Spinal cord (tissue), 10 donors: ENCODE data around the gene GANC. TPM values are rescaled to one million over a fixed set of nuclear protein-coding genes. Genes with fewer than 3 reads are reported as not detected.

Experiments
- DNase-seq, 6 donors: peaks; one replicate each; pipeline versions ENCODE4 v3.0.0 to v3.0.0-alpha.2; 2013 to 2015; ENCODE audit warnings: low spot score in 6 of 6, low read depth in 4 of 6
- H3K27ac ChIP-seq: one replicate; pipeline ENCODE4 v1.5.1; 2013; ENCODE audit warnings: low read depth, low read length, control low read depth
- H3K27me3 ChIP-seq: one replicate; pipeline ENCODE4 v1.6.1; 2013; ENCODE audit warnings: low read length; ENCODE audit not compliant: control insufficient read depth, insufficient read depth
- H3K36me3 ChIP-seq: one replicate; pipeline ENCODE4 v1.6.1; 2013; ENCODE audit warnings: low read length; ENCODE audit not compliant: control insufficient read depth, insufficient read depth
- H3K4me1 ChIP-seq: one replicate; pipeline ENCODE4 v1.6.1; 2013; ENCODE audit warnings: low read length; ENCODE audit not compliant: control insufficient read depth, insufficient read depth
- H3K4me3 ChIP-seq: one replicate; pipeline ENCODE4 v1.5.1; 2013; ENCODE audit warnings: low read depth, low read length, control low read depth
- H3K9me3 ChIP-seq: one replicate; pipeline ENCODE4 v1.6.1; 2013; ENCODE audit warnings: low read length; ENCODE audit not compliant: control insufficient read depth, insufficient read depth
- WGBS: methylation state at CpG from one replicate; pipeline ENCODE4 v1.1.5; 2013; ENCODE audit warnings: missing lambda C conversion rate; ENCODE audit not compliant: insufficient coverage; 5-methylcytosine and 5-hydroxymethylcytosine counted together
- polyA plus RNA-seq, 2 donors: library from polyadenylated mRNA; unstranded; fragments of 120-200 nt; gene quantifications; one replicate each; pipeline ENCODE4 v1.2.1, GENCODE V29; 2013; ENCODE audit not compliant: insufficient read length in 2 of 2
- total RNA-seq, 2 donors: library from RNA; depleted of rRNA in 1 of 2; stranded (reverse); fragments of 120-200 nt in 1 of 2; fragments of >200 nt in 1 of 2; gene quantifications; one replicate each; pipeline versions ENCODE4 v1.2.3 to v1.2.4, GENCODE V29; 2013 to 2014
- donor health status: healthy.

GANC gene
- total and polyA plus RNA-seq, 4 donors = 19.7 to 24.8 (median 22.0) TPM

DNA sequence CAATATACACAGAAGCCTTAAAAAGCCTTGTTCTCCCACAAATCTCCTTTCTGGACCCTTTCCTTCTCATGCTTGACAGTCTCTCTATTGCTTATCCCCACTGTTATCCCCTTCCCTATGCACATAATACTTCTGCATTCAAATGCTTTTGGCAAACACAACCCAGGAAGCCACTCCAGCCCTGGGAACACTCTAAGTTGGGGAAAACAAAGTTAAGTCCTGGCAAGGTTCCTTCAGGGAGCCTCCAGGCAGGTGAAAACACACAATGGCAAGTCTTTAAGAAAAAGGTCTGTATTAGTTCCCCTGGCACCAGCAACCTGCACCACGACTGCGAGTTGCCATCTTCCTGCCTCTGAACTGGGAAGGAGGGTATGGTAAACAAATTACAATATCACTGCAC lies 19.7 kb upstream of the GANC start:
- no peak for DNase-seq
- Histone ChIP-seq H3K27me3 (no peaks in the 10 kb centered on the region), H3K4me1 (no peaks in the 10 kb centered on the region), H3K4me3 (no peak overlapping the region), H3K36me3 (peaks cover 18% of the 10 kb centered on the region), H3K27ac (no peak overlapping the region), H3K9me3 (no peaks in the 10 kb centered on the region)
- no CpG with 5 or more reads among the region's 2 CpGs for WGBS

DNA sequence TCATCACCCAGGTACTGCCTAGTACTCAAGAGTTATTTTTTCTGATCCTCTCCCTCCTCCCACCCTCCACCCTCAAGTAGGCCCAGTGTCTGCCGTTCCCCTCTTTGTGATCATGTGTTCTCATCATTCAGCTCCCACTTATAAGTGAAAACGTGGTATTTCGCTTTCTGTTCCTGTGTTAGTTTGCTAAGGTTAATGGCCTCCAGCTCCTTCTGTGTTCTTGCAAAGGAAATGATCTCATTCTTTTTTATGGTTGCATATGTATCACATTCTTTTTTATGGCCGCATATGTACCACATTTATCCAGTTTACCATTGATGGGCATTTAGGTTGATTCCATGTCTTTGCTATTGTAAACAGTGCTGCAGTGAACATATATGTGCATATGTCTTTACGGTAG lies 8.2 kb upstream of the GANC start:
- no peak overlapping the region for H3K27ac ChIP-seq
- H3K9me3 ChIP-seq = no peaks in the 10 kb centered on the region
- H3K27me3 ChIP-seq = no peaks in the 10 kb centered on the region
- no peaks in the 10 kb centered on the region for H3K4me1 ChIP-seq
- peaks cover 24% of the 10 kb centered on the region for H3K36me3 ChIP-seq
- no peak for DNase-seq
- no peak overlapping the region for H3K4me3 ChIP-seq
- WGBS = no CpG with 5 or more reads among the region's 5 CpGs

DNA sequence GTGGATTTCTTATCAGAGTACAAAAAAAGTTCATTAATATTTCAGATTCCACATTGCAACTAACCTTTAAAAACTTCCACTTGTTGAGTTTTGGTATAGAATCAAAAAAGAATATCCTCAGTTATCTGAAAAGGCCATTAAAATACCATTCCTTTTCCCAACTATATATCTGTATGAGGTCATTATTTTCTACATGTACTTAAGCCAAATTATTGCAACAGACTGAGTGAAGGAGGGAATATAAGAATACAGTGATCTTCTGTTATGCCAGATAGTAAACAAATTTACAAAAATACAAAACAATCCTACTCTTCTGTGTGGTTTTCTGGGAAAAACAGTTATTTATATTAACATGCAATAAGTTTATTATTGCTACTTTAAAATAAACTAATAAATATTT lies 5.7 kb upstream of the GANC start:
- no peaks in the 10 kb centered on the region for H3K27me3 ChIP-seq

DNA sequence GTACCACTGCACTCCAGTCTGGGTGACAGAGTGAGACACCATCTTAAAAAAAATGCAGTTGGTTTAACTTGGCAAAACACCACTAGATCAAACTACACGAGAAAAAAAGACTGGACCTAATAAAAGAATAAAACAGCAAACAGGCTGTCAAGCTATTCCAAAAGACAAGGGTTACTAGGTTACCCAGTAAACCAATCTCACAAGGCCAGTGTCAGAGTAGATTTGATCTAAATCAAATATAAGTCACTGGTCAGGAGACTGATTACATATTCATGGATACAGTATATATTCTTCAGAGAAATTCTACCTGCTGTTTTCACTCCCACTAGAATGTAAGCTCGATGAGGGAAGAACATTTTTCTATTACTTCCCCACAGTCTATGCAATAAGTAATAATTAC lies 2.5 kb upstream of the GANC start:
- H3K27ac ChIP-seq = no peak overlapping the region

More for the DNA sequence above, 5.7 kb upstream of the GANC start:
- Histone ChIP-seq H3K9me3 (no peaks in the 10 kb centered on the region), H3K36me3 (peaks cover 15% of the 10 kb centered on the region), H3K4me3 (no peak overlapping the region), H3K4me1 (no peaks in the 10 kb centered on the region), H3K27ac (no peak overlapping the region)
- no peak for DNase-seq

DNA sequence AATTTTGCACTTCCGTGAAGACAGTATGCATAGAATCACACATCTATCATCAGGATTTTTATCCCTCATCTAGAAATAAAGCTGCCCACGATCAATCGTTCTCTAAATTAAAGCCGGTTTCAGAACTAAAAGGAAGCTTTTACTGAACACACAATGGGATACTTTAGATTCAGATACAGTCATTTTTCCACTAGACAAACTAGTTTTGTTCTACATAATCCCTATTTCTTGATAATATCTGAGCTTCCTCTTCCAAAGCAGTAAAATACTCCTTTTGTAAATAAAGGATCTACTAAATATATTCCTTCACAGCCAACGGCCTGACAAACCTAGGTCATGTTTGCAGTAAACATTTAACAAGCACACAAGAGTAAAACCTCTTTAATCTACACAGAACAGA lies 2.0 kb upstream of the GANC start:
- Histone ChIP-seq H3K9me3 (no peaks in the 10 kb centered on the region), H3K4me1 (peaks cover 11% of the 10 kb centered on the region), H3K27ac (no peak overlapping the region), H3K4me3 (no peak overlapping the region), H3K36me3 (peaks cover 6% of the 10 kb centered on the region), H3K27me3 (no peaks in the 10 kb centered on the region)
- 61% methylated on average over 5 of the region's 5 CpGs for WGBS
- DNase-seq = no peak

More for the DNA sequence above, 2.5 kb upstream of the GANC start:
- Histone ChIP-seq H3K9me3 (no peaks in the 10 kb centered on the region), H3K4me3 (no peak overlapping the region), H3K36me3 (peaks cover 6% of the 10 kb centered on the region), H3K4me1 (peaks cover 11% of the 10 kb centered on the region), H3K27me3 (no peaks in the 10 kb centered on the region)
- WGBS = no CpG with 5 or more reads among the region's 2 CpGs
- DNase-seq = no peak

DNA sequence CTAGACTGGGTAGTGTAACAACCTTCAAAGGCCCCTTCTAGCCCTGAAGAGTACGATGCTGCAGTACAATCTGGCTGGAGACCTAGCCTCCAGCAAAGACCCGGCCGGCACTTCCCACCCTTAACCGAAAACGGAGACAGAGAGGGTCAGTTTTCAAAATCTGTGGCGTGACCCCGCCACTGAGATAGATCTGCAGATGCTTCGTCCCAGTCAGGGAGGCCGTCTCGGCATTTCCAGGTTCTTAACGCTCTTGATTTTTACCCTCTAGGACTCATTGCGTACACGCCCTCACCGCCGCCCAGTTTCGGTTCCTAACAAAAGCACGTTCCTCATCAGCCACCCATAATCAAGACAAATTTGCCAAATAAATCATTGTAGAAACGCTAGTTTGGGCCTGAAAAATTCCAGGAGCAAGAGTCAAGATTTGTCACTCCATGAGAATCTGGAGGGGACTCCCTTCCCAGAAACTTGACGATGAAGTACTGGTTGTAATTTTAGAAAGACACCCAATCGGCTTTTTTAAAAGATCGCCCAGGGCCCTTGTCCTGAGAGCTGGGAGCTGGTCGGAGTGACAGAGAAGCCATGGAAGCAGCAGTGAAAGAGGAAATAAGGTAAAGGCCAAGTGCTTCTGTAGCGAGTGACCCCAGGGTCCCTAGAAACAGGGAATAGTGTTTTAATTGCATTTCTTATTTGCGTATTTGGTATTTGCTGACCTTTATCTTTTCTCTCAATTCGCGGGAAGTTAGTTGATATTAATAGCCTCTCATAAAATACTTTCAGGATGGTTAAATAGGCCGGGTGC lies 1.1 kb downstream of the GANC start:
- WGBS = 7% methylated on average over 22 of the region's 27 CpGs
- Histone ChIP-seq H3K27ac (peak overlapping the region; percentile 98), H3K36me3 (peaks cover 5% of the 10 kb centered on the region), H3K4me1 (peaks cover 11% of the 10 kb centered on the region), H3K27me3 (no peaks in the 10 kb centered on the region), H3K9me3 (no peaks in the 10 kb centered on the region), H3K4me3 (peak overlapping the region; percentile 82)
- DNase-seq = peak in 4 of 6 donors; percentile 13 to 60 (median 38)

DNA sequence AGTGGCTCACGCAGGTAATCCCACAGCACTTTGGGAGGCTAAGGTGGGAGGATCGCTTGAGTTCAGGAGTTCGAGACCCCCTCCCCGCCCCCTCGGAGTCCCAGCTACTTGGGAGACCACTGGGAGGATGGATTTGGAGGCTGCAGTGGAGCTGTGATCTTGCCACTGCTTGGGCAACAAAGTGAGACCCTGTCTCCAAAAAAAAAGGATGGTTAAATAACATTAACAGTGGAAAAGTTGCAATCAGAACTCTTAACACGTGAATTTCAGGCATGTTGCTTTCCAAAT lies 1.6 kb downstream of the GANC start:
- peaks cover 5% of the 10 kb centered on the region for H3K36me3 ChIP-seq
- DNase-seq = no peak
- no peaks in the 10 kb centered on the region for H3K27me3 ChIP-seq
- WGBS = 86% methylated on average over 5 of the region's 6 CpGs
- peaks cover 11% of the 10 kb centered on the region for H3K4me1 ChIP-seq
- H3K9me3 ChIP-seq = no peaks in the 10 kb centered on the region
- peak overlapping the region; percentile 82 for H3K4me3 ChIP-seq
- peak overlapping the region; percentile 98 for H3K27ac ChIP-seq

DNA sequence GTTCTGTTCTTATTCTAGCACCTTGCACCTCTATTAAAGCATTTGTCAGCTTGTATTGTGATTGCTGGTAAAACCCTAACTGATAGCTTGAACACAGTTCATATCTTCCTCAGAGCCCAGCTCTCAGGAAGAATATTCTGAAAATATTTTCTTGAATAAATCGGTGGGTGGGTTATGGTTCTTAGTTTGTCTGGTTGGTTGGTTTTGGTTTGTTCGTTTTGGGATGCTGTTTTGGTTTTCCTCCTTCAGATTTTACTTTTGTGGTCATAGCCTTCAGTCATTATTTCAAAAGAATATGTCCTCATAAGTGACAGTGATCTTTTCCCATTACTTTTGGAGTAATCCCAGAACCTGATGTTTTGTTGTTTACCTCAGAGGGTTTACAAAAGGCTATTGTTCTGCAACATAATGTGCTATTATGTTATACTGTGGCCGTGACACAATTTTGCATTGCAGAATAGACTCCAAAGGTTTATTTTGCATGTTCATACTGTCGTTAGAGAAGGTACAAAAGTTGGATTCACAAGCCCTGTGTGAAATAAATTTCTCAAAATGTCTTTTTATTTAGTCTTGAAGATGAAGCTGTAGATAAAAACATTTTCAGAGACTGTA lies 2.9 kb downstream of the GANC start:
- H3K9me3 ChIP-seq = no peaks in the 10 kb centered on the region
- 25% methylated on average over 1 of the region's 4 CpGs for WGBS
- no peak overlapping the region for H3K4me3 ChIP-seq
- peak overlapping the region; percentile 63 for H3K27ac ChIP-seq
- peaks cover 3% of the 10 kb centered on the region for H3K36me3 ChIP-seq
- H3K27me3 ChIP-seq = no peaks in the 10 kb centered on the region
- peaks cover 11% of the 10 kb centered on the region for H3K4me1 ChIP-seq
- no peak for DNase-seq

DNA sequence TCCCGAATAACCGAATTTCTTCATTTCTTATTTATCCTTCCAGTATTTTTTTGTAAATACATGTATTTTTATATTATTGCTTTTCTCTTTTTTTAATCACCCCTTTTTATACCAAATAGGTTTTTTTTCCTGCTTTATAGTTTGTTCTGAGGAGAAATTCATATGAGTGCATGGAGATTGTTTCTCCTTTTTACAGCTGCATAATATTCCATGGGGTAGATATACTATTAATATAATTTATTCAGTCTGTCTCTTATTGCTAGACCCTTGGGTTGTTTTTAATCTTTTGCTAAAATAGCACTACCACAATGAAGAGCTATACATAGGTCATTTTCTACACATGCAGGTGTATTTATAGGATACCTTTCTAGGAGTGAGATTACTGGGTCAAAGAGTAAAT lies 3.8 kb downstream of the GANC start:
- no peak overlapping the region for H3K27ac ChIP-seq
- no CpG with 5 or more reads among the region's 2 CpGs for WGBS

DNA sequence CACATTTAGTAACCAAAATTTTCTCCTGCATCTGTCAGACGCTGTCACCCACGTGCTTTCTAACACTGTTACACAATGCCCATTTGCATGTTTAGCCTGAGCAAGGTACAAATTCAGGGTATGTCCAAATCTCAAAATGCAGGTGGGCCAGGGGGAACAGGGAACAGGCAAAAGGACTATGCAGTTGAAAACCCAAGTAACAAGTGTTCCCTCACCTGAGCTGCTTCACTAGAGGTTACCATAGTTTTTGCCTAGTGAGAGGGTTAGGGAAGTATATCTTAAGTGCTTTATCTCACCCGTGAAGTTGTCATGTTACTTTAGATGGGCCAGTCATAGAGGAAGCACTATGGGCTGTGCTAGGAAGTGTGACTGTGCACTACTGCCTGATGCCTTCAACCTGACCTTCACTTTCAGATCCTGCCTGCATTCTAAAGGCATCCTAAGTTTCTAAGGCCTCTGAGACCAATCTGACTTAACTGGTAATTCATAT lies 6.3 kb downstream of the GANC start:
- H3K9me3 ChIP-seq = no peaks in the 10 kb centered on the region
- H3K4me1 ChIP-seq = peaks cover 10% of the 10 kb centered on the region
- 76% methylated on average over 3 of the region's 3 CpGs for WGBS
- no peak overlapping the region for H3K4me3 ChIP-seq
- no peaks in the 10 kb centered on the region for H3K27me3 ChIP-seq
- peaks cover 5% of the 10 kb centered on the region for H3K36me3 ChIP-seq
- H3K27ac ChIP-seq = no peak overlapping the region
- no peak for DNase-seq

More for the DNA sequence above, 3.8 kb downstream of the GANC start:
- no peak overlapping the region for H3K4me3 ChIP-seq
- no peak for DNase-seq
- peaks cover 11% of the 10 kb centered on the region for H3K4me1 ChIP-seq
- H3K36me3 ChIP-seq = peaks cover 5% of the 10 kb centered on the region
- no peaks in the 10 kb centered on the region for H3K9me3 ChIP-seq
- H3K27me3 ChIP-seq = no peaks in the 10 kb centered on the region
